Tibial nerve (tissue), 4 donors: Measurements from ENCODE around the gene SLC9A5. TPM values are rescaled to one million over a fixed set of nuclear protein-coding genes. Genes with fewer than 3 reads are reported as not detected.

Experiments
- DNase-seq, 2 donors: peaks; one replicate each; pipeline ENCODE4 v3.0.0-alpha.2; 2019; ENCODE audit warnings: low spot score in 2 of 2
- H3K27ac ChIP-seq, 4 donors: fragments of 200-600 bp; sonication (generic) in 3 of 4; one replicate each; pipeline ENCODE4 v1.5.1; 2017 to 2019; ENCODE audit warnings: mild to moderate bottlenecking in 1 of 4
- H3K27me3 ChIP-seq, 2 donors: fragments of 200-600 bp; sonication (generic) in 1 of 2; one replicate each; pipeline versions ENCODE4 v1.5.1 to v1.6.0; 2017 to 2019
- H3K36me3 ChIP-seq, 3 donors: fragments of 200-600 bp; sonication (generic); one replicate each; pipeline ENCODE4 v1.5.1; 2018 to 2019
- H3K4me1 ChIP-seq, 4 donors: fragments of 200-600 bp; sonication (generic) in 3 of 4; one replicate each; pipeline ENCODE4 v1.5.1; 2017 to 2019
- H3K4me3 ChIP-seq, 4 donors: fragments of 200-600 bp; sonication (generic) in 3 of 4; one replicate each; pipeline ENCODE4 v1.5.1; 2017 to 2019; ENCODE audit warnings: mild to moderate bottlenecking in 1 of 4, moderate library complexity in 1 of 4
- H3K9me3 ChIP-seq, 4 donors: fragments of 200-600 bp; sonication (generic) in 3 of 4; one replicate each; pipeline ENCODE4 v1.5.1; 2017 to 2019
- CTCF ChIP-seq, 5 experiments: fragments of 200-600 bp in 3 of 5; fragments of 450-650 bp in 2 of 5; sonication (generic) in 3 of 5; IDR thresholded peaks; one replicate each; pipeline ENCODE4 v1.5.1; 2016 to 2019; ENCODE audit warnings: antibody characterized with exemption in 5 of 5, mild to moderate bottlenecking in 3 of 5, moderate library complexity in 2 of 5
- EP300 ChIP-seq, 2 donors: sonication (generic); formaldehyde crosslinking; IDR thresholded peaks; one replicate each; pipeline ENCODE4 v1.6.1; 2017; ENCODE audit warnings: antibody characterized with exemption in 2 of 2, mild to moderate bottlenecking in 1 of 2
- POLR2A ChIP-seq, 2 donors: fragments of 450-650 bp; IDR thresholded peaks; one replicate each; pipeline ENCODE4 v1.6.1; 2017; ENCODE audit warnings: antibody characterized with exemption in 2 of 2, mild to moderate bottlenecking in 2 of 2, moderate library complexity in 2 of 2
- WGBS, 2 donors: methylation state at CpG; one replicate each; pipeline ENCODE4 v1.1.5; 2018; 5-methylcytosine and 5-hydroxymethylcytosine counted together
- total RNA-seq, 4 donors: library from RNA; depleted of rRNA; stranded (reverse); fragments of >200 nt; gene quantifications; one replicate each; pipeline ENCODE4 v1.1.0, GENCODE V29; 2016

The SLC9A5 gene
- total RNA-seq, 4 donors from 2014 or later = 0.59 to 2.0 (median 1.5) TPM

DNA sequence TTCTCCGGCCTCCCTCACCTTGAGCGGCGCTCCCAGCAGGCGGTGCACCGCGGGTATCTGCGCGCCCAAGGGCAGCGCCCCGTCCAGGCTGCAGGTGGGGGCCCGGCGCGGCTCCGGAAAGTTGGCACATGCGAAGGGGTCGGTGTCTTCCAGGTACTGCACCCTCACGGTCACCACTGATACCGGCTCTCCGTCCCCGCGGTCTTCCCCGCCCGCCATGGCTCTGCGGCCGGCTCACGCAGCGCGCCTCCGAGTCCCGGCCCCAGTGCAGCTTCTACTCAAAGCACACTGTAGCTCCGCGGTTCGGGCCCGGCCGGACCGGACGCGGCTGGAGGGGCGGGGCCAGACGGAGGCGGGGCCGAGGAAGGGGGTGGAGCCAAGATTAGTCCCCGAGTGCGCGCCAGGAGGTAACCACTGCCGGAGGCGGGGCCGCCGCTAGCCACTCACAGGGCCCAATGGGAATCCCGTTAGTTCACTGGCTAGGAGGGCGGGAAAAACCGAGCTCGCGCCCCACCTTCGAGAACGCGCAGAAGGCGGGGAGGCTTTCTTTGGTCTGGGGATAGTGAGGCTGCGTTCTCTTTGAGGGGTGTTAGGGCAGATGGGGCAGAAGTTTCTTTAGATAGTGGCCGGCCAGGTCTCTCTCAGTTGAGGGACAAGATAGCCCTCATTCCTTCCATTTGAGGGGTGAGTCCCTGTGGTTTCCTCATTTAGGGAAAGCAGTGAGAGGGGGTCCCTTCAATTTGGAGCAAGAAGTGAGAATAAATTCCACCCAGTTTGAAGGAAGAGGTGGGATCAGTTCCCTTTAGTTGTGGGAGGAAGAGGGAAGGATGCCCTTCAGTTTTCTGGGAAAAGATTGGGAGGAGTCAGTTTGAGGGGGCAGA is 1.3 kb upstream of the SLC9A5 start, which contains the start of gene FHOD1:
FHOD1 (minus strand) TSS at position 290 of the 881 bp plus-strand sequence; CDS start at position 219, 71 bp downstream.
- Histone ChIP-seq H3K27me3 (peaks cover 0 to 9% of the 10 kb centered on the region in 2 donors), H3K4me1 (peaks cover 0 to 56% (median 34%) of the 10 kb centered on the region in 4 donors), H3K9me3 (no peaks in the 10 kb centered on the region), H3K27ac (peak within 1 kb of the TSS; percentile 60 to 95 (median 80)), H3K36me3 (no peaks in the 10 kb centered on the region), H3K4me3 (peak within 1 kb of the TSS; percentile 56 to 71 (median 64))
- peak; percentile 98 for DNase-seq
- WGBS, 2 donors = 0 to 2% methylated on average over 33 to 54 of the region's 60 CpGs
- TF ChIP-seq POLR2A (IDR thresholded peaks at IDR 0.05) = peak; percentile 63 to 85
- peak in 2 of 5 experiments; percentile 28 to 31 for TF ChIP-seq CTCF (IDR thresholded peaks at IDR 0.05)
- TF ChIP-seq EP300 (IDR thresholded peaks at IDR 0.05) = peak; percentile 72 to 76

DNA sequence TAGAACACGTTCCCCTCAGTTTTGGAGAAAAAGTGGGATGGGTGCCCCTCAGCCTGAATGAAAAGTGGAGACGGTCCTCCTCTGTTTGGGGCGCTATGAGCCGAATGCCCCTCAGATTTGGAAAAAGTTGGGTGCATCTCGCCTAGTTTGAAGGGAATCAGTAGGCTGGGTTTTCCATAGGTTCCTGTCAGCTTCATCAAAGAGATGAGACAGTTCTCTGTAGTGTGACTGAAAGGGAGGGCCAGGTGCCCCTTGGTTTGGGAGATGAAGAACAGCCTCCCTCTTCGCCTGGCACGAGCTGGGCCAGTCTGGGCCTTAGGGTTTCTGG is 742 bp upstream of the SLC9A5 start:
- TF ChIP-seq EP300 (IDR thresholded peaks at IDR 0.05) (no peak), CTCF (IDR thresholded peaks at IDR 0.05) (no peak), POLR2A (IDR thresholded peaks at IDR 0.05) (no peak)
- H3K36me3 ChIP-seq = no peaks in the 10 kb centered on the region
- H3K9me3 ChIP-seq = no peaks in the 10 kb centered on the region
- peak overlapping the region in 2 of 4 donors; percentile 21 to 56 for H3K27ac ChIP-seq
- peaks cover 0 to 52% (median 34%) of the 10 kb centered on the region in 4 donors for H3K4me1 ChIP-seq
- H3K4me3 ChIP-seq = peak overlapping the region; percentile 33 to 67 (median 51)
- H3K27me3 ChIP-seq = peaks cover 0 to 9% of the 10 kb centered on the region in 2 donors
- no peak for DNase-seq
- 2 to 10% methylated on average over 6 to 7 of the region's 7 CpGs for WGBS, 2 donors

DNA sequence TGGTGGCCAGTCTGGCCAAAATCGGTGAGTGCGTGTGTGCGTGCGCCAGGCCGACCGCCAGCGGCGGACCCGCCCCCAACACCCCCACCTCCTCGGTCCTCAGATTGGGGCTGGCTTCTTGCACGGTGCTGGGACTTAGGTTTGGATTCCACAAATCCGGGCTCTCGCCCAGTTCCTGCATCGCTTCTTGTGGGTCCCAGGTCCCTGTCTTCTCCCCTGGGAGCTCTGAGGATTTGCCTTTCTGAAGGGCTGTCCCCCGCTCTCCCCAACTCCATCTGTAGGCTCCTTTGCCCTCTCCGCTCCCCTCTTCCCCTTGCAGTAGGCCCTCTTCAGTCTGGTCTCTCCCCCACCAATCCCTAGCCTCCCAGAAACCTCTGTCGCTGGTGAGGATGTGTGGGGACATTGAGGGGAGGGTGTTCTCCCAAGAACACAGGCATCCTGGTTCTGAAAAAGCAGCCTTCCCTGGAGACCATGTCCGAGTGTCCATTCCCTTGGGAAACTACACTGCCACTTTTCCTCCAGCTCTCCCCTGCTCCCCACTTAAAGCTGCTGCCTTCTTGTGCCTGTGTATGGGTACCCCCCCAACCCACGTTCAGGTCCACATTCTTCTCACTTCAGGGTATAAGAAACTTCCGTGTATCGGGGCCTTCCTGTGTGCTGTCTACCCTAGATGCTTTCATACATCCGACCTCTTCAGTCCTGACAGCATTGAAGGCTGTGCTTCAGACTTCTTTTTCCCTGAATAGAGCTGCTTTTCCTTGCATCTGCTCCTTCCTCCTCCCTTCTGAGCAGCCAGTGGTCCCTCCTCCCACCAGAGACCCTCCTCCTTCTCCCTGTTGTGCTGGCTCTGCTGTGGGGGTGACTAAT is 632 bp downstream of the SLC9A5 start:
- WGBS, 2 donors = 21 to 27% methylated on average over 15 to 17 of the region's 22 CpGs
- Histone ChIP-seq H3K9me3 (no peaks in the 10 kb centered on the region), H3K4me3 (peak overlapping the region; percentile 22 to 67 (median 46)), H3K4me1 (peaks cover 0 to 38% (median 27%) of the 10 kb centered on the region in 4 donors), H3K27ac (no peak overlapping the region), H3K27me3 (peaks cover 0 to 9% of the 10 kb centered on the region in 2 donors), H3K36me3 (no peaks in the 10 kb centered on the region)
- no peak for DNase-seq
- TF ChIP-seq CTCF (IDR thresholded peaks at IDR 0.05) (no peak), EP300 (IDR thresholded peaks at IDR 0.05) (no peak), POLR2A (IDR thresholded peaks at IDR 0.05) (no peak)

DNA sequence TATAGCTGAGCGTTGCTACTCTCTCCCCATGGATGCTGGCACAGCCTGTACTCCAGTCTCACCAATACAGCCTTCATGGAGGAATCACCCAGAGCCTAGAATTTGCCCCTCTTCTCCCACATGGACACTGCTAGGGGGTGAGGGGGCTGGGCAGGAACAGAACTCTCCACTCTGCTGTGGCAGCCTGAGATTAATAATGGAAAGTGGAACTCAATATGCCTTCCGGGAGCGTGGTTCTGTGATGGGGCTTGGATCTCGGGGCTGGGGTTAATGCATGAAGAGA is 1.2 kb downstream of the SLC9A5 start:
- TF ChIP-seq POLR2A (IDR thresholded peaks at IDR 0.05) = no peak
- TF ChIP-seq EP300 (IDR thresholded peaks at IDR 0.05) = no peak
- no peak for TF ChIP-seq CTCF (IDR thresholded peaks at IDR 0.05)
- no peak overlapping the region for H3K27ac ChIP-seq
- H3K27me3 ChIP-seq = peaks cover 0 to 9% of the 10 kb centered on the region in 2 donors
- 69 to 72% methylated on average over 4 of the region's 4 CpGs for WGBS, 2 donors
- no peak overlapping the region for H3K4me3 ChIP-seq
- no peaks in the 10 kb centered on the region for H3K36me3 ChIP-seq
- no peak for DNase-seq
- no peaks in the 10 kb centered on the region for H3K9me3 ChIP-seq
- peaks cover 0 to 32% (median 22%) of the 10 kb centered on the region in 4 donors for H3K4me1 ChIP-seq
